Panc1 (cell line): ENCODE measurements around the gene LRP5.
"Not testable (repeated sequence)": the region's sequence is repeated elsewhere in the genome, so short reads cannot be mapped to it uniquely, and the experiment has no call there.

Experiments
- CTCF ChIP-seq: fragments of 450-650 bp; IDR thresholded peaks from 2 replicates; pipeline ENCODE4 v1.5.1; 2017; ENCODE audit warnings: mild to moderate bottlenecking
- SIN3A ChIP-seq: IDR thresholded peaks from 2 replicates; pipeline ENCODE4 v1.6.1; 2012; ENCODE audit warnings: low read depth, mild to moderate bottlenecking, low read length, moderate library complexity, borderline replicate concordance; ENCODE audit not compliant: insufficient read depth

GRCh38 chr11:68284588-68284987 lies 27.8 kb upstream of the LRP5 start:
- not testable (repeated sequence) for TF ChIP-seq CTCF, SIN3A
